ENCODE data around the gene IQCN.

GRCh38 chr19:18225702-18226468, 48.4 kb downstream of the IQCN start, which contains the start of gene PDE4C:
- no peak for TF ChIP-seq EZH2 (IDR thresholded peaks at IDR 0.05; ENCODE audit: low read length, missing control alignments)
- no peak for TF ChIP-seq CTCF (conservative IDR thresholded peaks at IDR 0.05 in 1 of 2, IDR thresholded peaks at IDR 0.05 in 1 of 2; ENCODE audit: low read depth in 1 of 2, low read length in 2 of 2)
